OCI-LY7 (cell line): Measurements from ENCODE around the gene SRP9. TPM values are rescaled to one million over a fixed set of nuclear protein-coding genes. Genes with fewer than 3 reads are reported as not detected.
A peak's percentile ranks its signal among the peaks of the same experiment; 100 is the strongest.
"Not testable (repeated sequence)": the region's sequence is repeated elsewhere in the genome, so short reads cannot be mapped to it uniquely, and the experiment has no call there.

Experiments
- BruUV-seq: library from RNA; stranded (reverse); fragments of 400-500 nt; replicated peaks from 2 replicates; lab custom pipeline; 2021; lab: Mats Ljungman, UMichigan
- CTCF ChIA-PET: fragments of 300-600 bp; sonication (Branson Sonifier 250); formaldehyde crosslinking; loops from one replicate; lab custom pipeline; 2022; ENCODE audit warnings: antibody characterized with exemption; ENCODE audit not compliant: unreplicated experiment; lab: Charles Lee
- POLR2A ChIA-PET: fragments of 300-600 bp; sonication (Branson Sonifier 250); formaldehyde crosslinking; loops from one replicate; lab custom pipeline; 2022; ENCODE audit warnings: antibody characterized with exemption; lab: Charles Lee
- DNase-seq: peaks from one replicate; pipeline ENCODE4 v3.0.0-alpha.2; 2015; ENCODE audit warnings: low spot score
- H2AFZ ChIP-seq: fragments of 200-600 bp; sonication (generic), shearing (Covaris generic); 2 replicates; pipeline ENCODE4 v1.6.1; 2014; ENCODE audit warnings: mild to moderate bottlenecking, antibody characterized with exemption, low read length, moderate library complexity
- H3K27ac ChIP-seq: fragments of 200-600 bp; sonication (generic); 2 replicates; pipeline ENCODE4 v1.5.1; 2014; ENCODE audit warnings: mixed run types, low read depth, mild to moderate bottlenecking, moderate library complexity, low read length, inconsistent platforms; ENCODE audit not compliant: poor library complexity, severe bottlenecking
- H3K36me3 ChIP-seq: fragments of 200-600 bp; sonication (generic); 2 replicates; pipeline ENCODE4 v1.6.1; 2014; ENCODE audit warnings: mild to moderate bottlenecking, antibody characterized with exemption, low read length, moderate library complexity, mixed read lengths; ENCODE audit not compliant: insufficient read depth
- H3K4me1 ChIP-seq: fragments of 200-600 bp; sonication (generic); 2 replicates; pipeline ENCODE4 v1.5.1; 2014; ENCODE audit warnings: mild to moderate bottlenecking, low read length; ENCODE audit not compliant: insufficient read depth, poor library complexity, severe bottlenecking
- H3K4me2 ChIP-seq: fragments of 200-600 bp; sonication (generic); 2 replicates; pipeline ENCODE4 v1.6.1; 2014; ENCODE audit warnings: mild to moderate bottlenecking, low read length
- H3K4me3 ChIP-seq: fragments of 200-600 bp; sonication (generic); 2 replicates; pipeline ENCODE4 v1.5.1; 2014; ENCODE audit warnings: mild to moderate bottlenecking, low read depth, low read length; ENCODE audit not compliant: poor library complexity, severe bottlenecking
- H3K79me2 ChIP-seq: fragments of 200-600 bp; sonication (generic); 2 replicates; pipeline ENCODE4 v1.6.1; 2016; ENCODE audit warnings: low read depth, mild to moderate bottlenecking, low read length, moderate library complexity, mixed read lengths; ENCODE audit not compliant: insufficient read depth
- H3K9me2 ChIP-seq: fragments of 200-600 bp; sonication (generic); 2 replicates; pipeline ENCODE4 v1.6.1; 2016; ENCODE audit warnings: mild to moderate bottlenecking, low read length, mixed read lengths; ENCODE audit not compliant: insufficient read depth
- H3K9me3 ChIP-seq: fragments of 200-600 bp; sonication (generic); 2 replicates; pipeline ENCODE4 v1.6.1; 2014; ENCODE audit warnings: mild to moderate bottlenecking, mixed run types, low read length, mixed read lengths
- H4K20me1 ChIP-seq: fragments of 200-600 bp; sonication (generic); 2 replicates; pipeline ENCODE4 v1.6.1; 2014; ENCODE audit warnings: mild to moderate bottlenecking, antibody characterized with exemption, low read length, moderate library complexity, mixed read lengths; ENCODE audit not compliant: insufficient read depth
- EZH2phosphoT487 ChIP-seq: fragments of 200-600 bp; sonication (generic); IDR thresholded peaks from 2 replicates; pipeline ENCODE4 v1.6.1; 2018; ENCODE audit warnings: low read depth, borderline replicate concordance, mild to moderate bottlenecking, mixed run types, antibody characterized with exemption, low read length, moderate library complexity, mixed read lengths
- intact Hi-C: fragments of 100-400 bp; cut with micrococcal nuclease; formaldehyde crosslinking; loops from one replicate; pipeline ENCODE4 v1.10.0; 2022; ENCODE audit not compliant: unreplicated experiment
- total RNA-seq, 2 experiments: library from RNA; depleted of rRNA in 1 of 2; stranded (reverse); fragments of >200 nt in 1 of 2; shearing (Covaris generic) in 1 of 2; gene quantifications; 2 replicates each; pipeline ENCODE4 v1.2.3, GENCODE V29; 2014 to 2022
- TF ChIP-seq, protein P1 (sequence below): fragments of 200-600 bp; sonication (generic); conservative IDR thresholded peaks from 2 replicates; pipeline ENCODE4 v1.5.1; 2014; ENCODE audit warnings: mild to moderate bottlenecking, antibody characterized with exemption, low read length, moderate library complexity, mixed read lengths

Gene SRP9
- total RNA-seq, 2 experiments from 2014 or later = 221 to 306 TPM

DNA sequence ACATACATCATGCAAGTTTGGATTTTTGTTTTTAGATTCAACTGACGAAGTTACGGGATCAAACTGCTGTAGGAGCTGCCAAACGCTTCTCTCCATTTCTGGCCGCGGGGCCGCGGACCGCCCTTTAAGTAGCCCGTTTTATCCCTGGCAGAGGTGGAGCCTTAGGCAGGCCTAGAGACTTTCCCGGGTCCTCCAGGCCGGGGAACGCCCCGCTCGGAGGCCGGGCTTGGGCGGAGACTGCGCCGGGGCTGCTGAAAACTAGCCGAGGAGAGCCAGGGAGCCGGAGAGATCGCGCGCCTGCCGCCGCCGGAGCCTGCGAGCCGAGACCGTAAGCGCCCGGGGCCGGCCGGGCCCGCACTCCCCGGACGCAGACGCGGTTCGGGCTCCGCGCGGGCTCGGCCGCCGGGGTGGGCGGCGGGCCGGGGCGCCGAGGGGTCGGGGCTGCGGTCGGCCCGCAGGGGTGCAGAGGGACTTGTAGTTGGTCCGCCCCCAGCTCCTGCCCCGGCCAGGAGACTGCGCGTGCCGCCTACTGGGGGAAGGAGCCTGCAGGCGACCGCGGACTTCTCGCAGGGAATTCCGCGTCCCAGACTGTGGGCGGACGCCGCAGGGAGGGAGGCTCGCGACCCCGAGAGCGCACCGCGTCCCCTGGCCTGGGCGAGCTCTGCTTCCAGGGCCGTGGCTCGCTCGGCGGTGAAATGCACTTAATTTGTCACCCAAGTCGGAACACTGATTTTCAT is 32.4 kb downstream of the SRP9 start, which contains the start of gene EPHX1:
Gene EPHX1 (plus strand): TSS at position 283 of the 737 bp plus-strand sequence. CDS start 18,606 bp downstream, outside the sequence.
- POLR2A ChIA-PET = no interaction called here
- no TSS peak for BruUV-seq
- Histone ChIP-seq H3K9me2 (no peaks in the 10 kb centered on the region), H3K36me3 (no peaks in the 10 kb centered on the region), H3K4me1 (no peaks in the 10 kb centered on the region), H2AFZ (no peak within 1 kb of the TSS), H3K4me2 (peak within 1 kb of the TSS; percentile 53; the same call in 1 of the 2 replicates), H3K27ac (no peak within 1 kb of the TSS), H3K9me3 (no peaks in the 10 kb centered on the region), H4K20me1 (no peaks in the 10 kb centered on the region), H3K79me2 (no peaks in the 10 kb centered on the region), H3K4me3 (peak within 1 kb of the TSS; percentile 63)
- intact Hi-C loops = no loop called here
- DNase-seq = peak; percentile 44
- TF ChIP-seq EZH2phosphoT487 = no peak
- TF ChIP-seq, protein P1, sequence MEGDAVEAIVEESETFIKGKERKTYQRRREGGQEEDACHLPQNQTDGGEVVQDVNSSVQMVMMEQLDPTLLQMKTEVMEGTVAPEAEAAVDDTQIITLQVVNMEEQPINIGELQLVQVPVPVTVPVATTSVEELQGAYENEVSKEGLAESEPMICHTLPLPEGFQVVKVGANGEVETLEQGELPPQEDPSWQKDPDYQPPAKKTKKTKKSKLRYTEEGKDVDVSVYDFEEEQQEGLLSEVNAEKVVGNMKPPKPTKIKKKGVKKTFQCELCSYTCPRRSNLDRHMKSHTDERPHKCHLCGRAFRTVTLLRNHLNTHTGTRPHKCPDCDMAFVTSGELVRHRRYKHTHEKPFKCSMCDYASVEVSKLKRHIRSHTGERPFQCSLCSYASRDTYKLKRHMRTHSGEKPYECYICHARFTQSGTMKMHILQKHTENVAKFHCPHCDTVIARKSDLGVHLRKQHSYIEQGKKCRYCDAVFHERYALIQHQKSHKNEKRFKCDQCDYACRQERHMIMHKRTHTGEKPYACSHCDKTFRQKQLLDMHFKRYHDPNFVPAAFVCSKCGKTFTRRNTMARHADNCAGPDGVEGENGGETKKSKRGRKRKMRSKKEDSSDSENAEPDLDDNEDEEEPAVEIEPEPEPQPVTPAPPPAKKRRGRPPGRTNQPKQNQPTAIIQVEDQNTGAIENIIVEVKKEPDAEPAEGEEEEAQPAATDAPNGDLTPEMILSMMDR = no peak
- CTCF ChIA-PET = no interaction called here

DNA sequence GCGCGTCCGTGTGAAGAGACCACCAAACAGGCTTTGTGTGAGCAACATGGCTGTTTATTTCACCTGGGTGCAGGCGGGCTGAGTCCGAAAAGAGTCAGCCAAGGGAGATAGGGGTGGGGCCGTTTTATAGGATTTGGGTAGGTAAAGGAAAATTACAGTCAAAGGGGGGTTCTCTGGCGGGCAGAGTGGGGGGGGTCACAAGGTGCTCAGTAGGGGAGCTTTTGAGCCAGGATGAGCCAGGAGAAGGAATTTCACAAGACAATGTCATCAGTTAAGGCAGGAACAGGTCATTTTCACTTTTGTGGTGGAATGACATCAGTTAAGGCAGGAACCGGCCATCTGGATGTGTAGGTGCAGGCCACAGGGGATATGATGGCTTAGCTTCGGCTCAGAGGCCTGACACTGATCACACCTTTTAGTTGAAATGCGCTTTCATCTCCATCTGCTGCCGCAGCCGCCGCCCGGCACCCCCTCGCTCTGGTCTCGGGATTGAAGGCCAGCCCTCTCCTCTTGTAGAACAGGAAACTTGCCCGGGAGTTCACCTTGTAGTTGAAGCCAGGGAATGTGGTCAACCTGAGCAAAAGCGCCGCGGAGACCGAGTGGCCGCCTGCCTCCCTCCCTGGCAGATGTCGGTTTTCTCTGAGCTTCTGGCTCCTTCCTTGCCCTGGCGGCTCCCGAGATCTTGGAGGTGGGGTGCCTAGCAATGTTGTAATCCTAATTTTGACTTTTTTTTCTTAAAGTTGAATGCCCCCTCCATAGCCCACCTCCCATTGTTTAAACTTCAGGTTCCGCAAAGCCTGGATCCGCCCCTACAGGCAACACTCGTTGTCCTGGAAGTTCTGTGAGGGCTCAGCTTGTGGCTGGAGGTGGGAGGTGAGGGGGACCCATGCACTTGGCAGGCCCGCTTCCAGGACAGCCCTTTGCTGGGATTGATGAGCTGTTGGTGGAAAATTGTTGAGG is 33.2 kb downstream of the SRP9 start:
- H3K79me2 ChIP-seq, BruUV-seq, DNase-seq, H2AFZ ChIP-seq, H3K27ac ChIP-seq, CTCF ChIA-PET, H3K4me1 ChIP-seq, H4K20me1 ChIP-seq, H3K36me3 ChIP-seq, POLR2A ChIA-PET, intact Hi-C loops, H3K9me2 ChIP-seq, H3K9me3 ChIP-seq: not testable (repeated sequence)
- Histone ChIP-seq H3K4me2 (peak overlapping the region; percentile 53; the same call in 1 of the 2 replicates), H3K4me3 (peak overlapping the region; percentile 63)

DNA sequence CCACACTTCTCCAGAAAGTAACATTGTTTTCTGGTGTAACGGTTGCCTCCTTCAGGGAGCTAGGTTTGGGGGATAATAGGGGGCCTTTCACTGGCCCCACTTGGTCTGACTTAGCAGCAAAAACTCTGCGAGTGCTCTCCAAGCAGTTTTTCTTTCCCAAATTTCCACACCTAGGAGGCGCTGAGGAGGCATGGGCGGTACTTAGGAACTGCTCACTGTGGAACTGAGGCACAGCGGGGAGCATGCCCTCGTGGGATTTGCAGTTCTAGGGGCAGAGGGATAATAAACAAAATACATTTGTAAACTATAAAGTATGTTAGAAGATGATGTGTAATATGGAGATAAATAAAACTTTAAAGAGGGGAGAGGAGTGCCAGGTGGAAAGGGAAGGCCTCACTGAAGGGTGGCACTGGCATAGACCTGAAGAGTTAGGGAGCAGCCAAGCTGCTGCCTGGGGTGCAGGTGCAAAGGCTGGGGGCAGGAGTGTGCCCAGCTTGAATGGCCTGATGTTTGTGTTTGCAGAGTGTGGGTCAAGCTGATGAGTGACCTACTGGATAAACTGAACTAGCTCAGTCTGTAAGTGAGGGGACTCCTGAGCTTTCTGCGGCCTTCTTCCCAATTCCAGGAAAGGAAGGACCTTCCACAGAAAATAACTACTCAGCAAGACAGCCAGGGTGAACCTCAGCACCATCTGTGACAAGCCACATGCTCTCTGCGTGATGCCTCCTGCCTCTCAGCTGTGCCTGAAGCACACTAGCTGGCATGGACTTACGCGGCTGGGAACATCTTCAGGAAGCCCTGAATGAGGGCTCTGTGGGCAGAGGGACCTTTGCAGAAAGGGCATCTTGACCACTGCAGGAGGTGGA is 34.2 kb downstream of the SRP9 start:
- CTCF ChIA-PET = no interaction called here
- H2AFZ ChIP-seq = no peak overlapping the region
- no TSS peak for BruUV-seq
- no peaks in the 10 kb centered on the region for H4K20me1 ChIP-seq
- no peak for DNase-seq
- H3K4me2 ChIP-seq = no peak overlapping the region
- no peak overlapping the region for H3K27ac ChIP-seq
- no peaks in the 10 kb centered on the region for H3K9me2 ChIP-seq
- H3K4me1 ChIP-seq = no peaks in the 10 kb centered on the region
- POLR2A ChIA-PET = interaction anchor here (0.6 kb wide), 1 partner anchor 195 kb away, joined by 3 read pairs; no protein-coding TSS in a partner anchor
- no peak overlapping the region for H3K4me3 ChIP-seq
- TF ChIP-seq EZH2phosphoT487 = no peak
- TF ChIP-seq, protein P1 = peak; percentile 65
- H3K9me3 ChIP-seq = no peaks in the 10 kb centered on the region
- intact Hi-C loops = no loop called here
- H3K79me2 ChIP-seq = no peaks in the 10 kb centered on the region
- no peaks in the 10 kb centered on the region for H3K36me3 ChIP-seq
